ENCODE measurements around the gene PPFIBP1.

DNA sequence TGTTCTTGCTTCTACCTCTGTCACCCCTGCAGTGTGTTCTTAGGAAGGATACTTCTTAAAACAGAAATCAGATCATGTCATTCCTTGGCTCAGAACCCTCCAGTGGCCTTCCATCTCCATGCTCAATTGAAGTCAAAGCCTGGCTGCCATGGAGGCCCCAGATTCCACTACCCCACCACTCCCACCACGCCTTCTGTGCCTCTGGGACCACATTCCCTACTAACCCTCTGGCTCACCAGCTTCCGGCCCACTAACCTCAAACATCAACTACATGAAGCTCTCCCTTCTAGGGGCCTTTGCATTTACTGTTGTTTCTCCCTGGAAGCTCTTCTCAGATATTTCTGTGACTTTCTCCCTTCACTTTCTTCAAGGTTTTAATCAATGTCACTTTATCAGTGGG lies 96.1 kb downstream of the PPFIBP1 start:
- TF ChIP-seq, protein P1, sequence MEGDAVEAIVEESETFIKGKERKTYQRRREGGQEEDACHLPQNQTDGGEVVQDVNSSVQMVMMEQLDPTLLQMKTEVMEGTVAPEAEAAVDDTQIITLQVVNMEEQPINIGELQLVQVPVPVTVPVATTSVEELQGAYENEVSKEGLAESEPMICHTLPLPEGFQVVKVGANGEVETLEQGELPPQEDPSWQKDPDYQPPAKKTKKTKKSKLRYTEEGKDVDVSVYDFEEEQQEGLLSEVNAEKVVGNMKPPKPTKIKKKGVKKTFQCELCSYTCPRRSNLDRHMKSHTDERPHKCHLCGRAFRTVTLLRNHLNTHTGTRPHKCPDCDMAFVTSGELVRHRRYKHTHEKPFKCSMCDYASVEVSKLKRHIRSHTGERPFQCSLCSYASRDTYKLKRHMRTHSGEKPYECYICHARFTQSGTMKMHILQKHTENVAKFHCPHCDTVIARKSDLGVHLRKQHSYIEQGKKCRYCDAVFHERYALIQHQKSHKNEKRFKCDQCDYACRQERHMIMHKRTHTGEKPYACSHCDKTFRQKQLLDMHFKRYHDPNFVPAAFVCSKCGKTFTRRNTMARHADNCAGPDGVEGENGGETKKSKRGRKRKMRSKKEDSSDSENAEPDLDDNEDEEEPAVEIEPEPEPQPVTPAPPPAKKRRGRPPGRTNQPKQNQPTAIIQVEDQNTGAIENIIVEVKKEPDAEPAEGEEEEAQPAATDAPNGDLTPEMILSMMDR (IDR thresholded peaks at IDR 0.05): no peak
- TF ChIP-seq POLR2A (IDR thresholded peaks at IDR 0.05): no peak

All from breast epithelium (tissue), 3 donors.